HEK293 (cell line): ENCODE results near the gene SERGEF.

ENCODE experiments used
- CTCF ChIA-PET: fragments of 350-600 bp; formaldehyde crosslinking; extraction: SDS; loops from one replicate; lab custom pipeline; 2021; ENCODE audit warnings: antibody characterized with exemption; lab: Yijun Ruan, JAX
- POLR2A ChIA-PET: fragments of 300-600 bp; formaldehyde crosslinking; extraction: SDS; loops from one replicate; lab custom pipeline; 2020; ENCODE audit warnings: antibody characterized with exemption, inconsistent platforms; lab: Yijun Ruan, JAX
- H3K27ac ChIP-seq: fragments of 200-500 bp; sonication (Bioruptor generic); 2 replicates; pipeline ENCODE4 v1.5.1; 2014; ENCODE audit warnings: low read depth, low read length, control low read depth, inconsistent platforms; ENCODE audit errors: extremely low read depth
- H3K36me3 ChIP-seq, 2 experiments: fragments of 200-500 bp in 1 of 2; sonication (Bioruptor generic) in 1 of 2; 1 replicate in 1 of 2; 2 replicates in 1 of 2; pipeline ENCODE4 v1.5.1; 2014 to 2017; ENCODE audit warnings: inconsistent platforms in 2 of 2, low read length in 2 of 2; ENCODE audit not compliant: control insufficient read depth in 2 of 2, insufficient read depth in 1 of 2
- H3K4me1 ChIP-seq: fragments of 200-500 bp; sonication (Bioruptor generic); 2 replicates; pipeline ENCODE4 v1.5.1; 2014; ENCODE audit warnings: mild to moderate bottlenecking, low read length, inconsistent platforms; ENCODE audit not compliant: control insufficient read depth, insufficient read depth
- H3K4me3 ChIP-seq: 2 replicates; pipeline ENCODE4 v1.5.1; 2011; ENCODE audit warnings: low read depth, mild to moderate bottlenecking, control low read depth, low read length, moderate library complexity
- H3K9me3 ChIP-seq: fragments of 200-500 bp; sonication (Bioruptor generic); 2 replicates; pipeline ENCODE4 v1.5.1; 2014; ENCODE audit warnings: low read depth, low read length, inconsistent platforms; ENCODE audit not compliant: control insufficient read depth, insufficient read depth
- BCL11B ChIP-seq: fragments of 450-650 bp; formaldehyde crosslinking; IDR thresholded peaks from 2 replicates; pipeline ENCODE4 v1.5.1; 2016; ENCODE audit warnings: low read depth, missing biosample characterization, missing genetic modification characterization
- GFI1B ChIP-seq: fragments of 450-650 bp; formaldehyde crosslinking; IDR thresholded peaks from 2 replicates; pipeline ENCODE4 v1.5.1; 2016; ENCODE audit warnings: missing biosample characterization, missing genetic modification characterization
- OSR2 ChIP-seq: fragments of 450-650 bp; formaldehyde crosslinking; IDR thresholded peaks from 2 replicates; pipeline ENCODE4 v1.5.1; 2016; ENCODE audit warnings: missing biosample characterization, missing genetic modification characterization
- SETDB1 ChIP-seq: IDR thresholded peaks from one replicate; pipeline ENCODE4 v1.6.1; 2017; ENCODE audit warnings: mild to moderate bottlenecking, low read length, moderate library complexity, mixed read lengths; ENCODE audit not compliant: insufficient read length
- SP7 ChIP-seq: fragments of 450-650 bp; formaldehyde crosslinking; IDR thresholded peaks from 2 replicates; pipeline ENCODE4 v1.5.1; 2016; ENCODE audit warnings: missing biosample characterization, missing genetic modification characterization
- WT1 ChIP-seq: fragments of 450-650 bp; formaldehyde crosslinking; IDR thresholded peaks from 2 replicates; pipeline ENCODE4 v1.5.1; 2016; ENCODE audit warnings: missing biosample characterization, missing genetic modification characterization
- ZBTB21 ChIP-seq: fragments of 450-650 bp; formaldehyde crosslinking; IDR thresholded peaks from 2 replicates; pipeline ENCODE4 v1.5.1; 2017; ENCODE audit warnings: missing biosample characterization, missing genetic modification characterization
- ZFP3 ChIP-seq: fragments of 450-650 bp; formaldehyde crosslinking; IDR thresholded peaks from 2 replicates; pipeline ENCODE4 v1.5.1; 2016; ENCODE audit warnings: low read depth, missing biosample characterization, missing genetic modification characterization
- ZNF140 ChIP-seq: fragments of 450-650 bp; formaldehyde crosslinking; IDR thresholded peaks from 2 replicates; pipeline ENCODE4 v1.5.1; 2016; ENCODE audit warnings: missing biosample characterization, missing genetic modification characterization
- ZNF157 ChIP-seq: fragments of 450-650 bp; formaldehyde crosslinking; IDR thresholded peaks from 2 replicates; pipeline ENCODE4 v1.5.1; 2016; ENCODE audit warnings: missing biosample characterization, missing genetic modification characterization
- ZNF19 ChIP-seq: fragments of 450-650 bp; formaldehyde crosslinking; IDR thresholded peaks from 2 replicates; pipeline ENCODE4; 2016; ENCODE audit warnings: missing biosample characterization, missing genetic modification characterization, low read depth
- ZNF211 ChIP-seq: fragments of 450-650 bp; formaldehyde crosslinking; IDR thresholded peaks from 2 replicates; pipeline ENCODE4 v1.5.1; 2016; ENCODE audit warnings: low read depth, missing biosample characterization, missing genetic modification characterization
- ZNF248 ChIP-seq: fragments of 450-650 bp; formaldehyde crosslinking; IDR thresholded peaks from 2 replicates; pipeline ENCODE4 v1.5.1; 2017; ENCODE audit warnings: missing biosample characterization, missing genetic modification characterization
- ZNF394 ChIP-seq: fragments of 450-650 bp; formaldehyde crosslinking; IDR thresholded peaks from 2 replicates; pipeline ENCODE4 v1.5.1; 2016; ENCODE audit warnings: missing biosample characterization, missing genetic modification characterization, mild to moderate bottlenecking, moderate library complexity, borderline replicate concordance
- ZNF423 ChIP-seq: fragments of 450-650 bp; formaldehyde crosslinking; IDR thresholded peaks from 2 replicates; pipeline ENCODE4 v1.5.1; 2016; ENCODE audit warnings: missing biosample characterization, missing genetic modification characterization
- ZNF501 ChIP-seq: fragments of 450-650 bp; formaldehyde crosslinking; IDR thresholded peaks from 2 replicates; pipeline ENCODE4 v1.5.1; 2016; ENCODE audit warnings: missing biosample characterization, missing genetic modification characterization
- ZNF510 ChIP-seq: fragments of 450-650 bp; formaldehyde crosslinking; IDR thresholded peaks from 2 replicates; pipeline ENCODE4 v1.5.1; 2018; ENCODE audit warnings: mild to moderate bottlenecking, missing genetic modification characterization, missing biosample characterization; ENCODE audit not compliant: insufficient replicate concordance
- ZNF514 ChIP-seq: fragments of 450-650 bp; formaldehyde crosslinking; IDR thresholded peaks from 2 replicates; pipeline ENCODE4 v1.5.1; 2016; ENCODE audit warnings: missing biosample characterization, missing genetic modification characterization
- ZNF544 ChIP-seq: fragments of 450-650 bp; formaldehyde crosslinking; IDR thresholded peaks from 2 replicates; pipeline ENCODE4 v1.5.0; 2017; ENCODE audit warnings: missing biosample characterization, missing genetic modification characterization
- ZNF560 ChIP-seq: fragments of 450-650 bp; formaldehyde crosslinking; IDR thresholded peaks from 2 replicates; pipeline ENCODE4 v1.5.1; 2017; ENCODE audit warnings: missing biosample characterization, missing genetic modification characterization, borderline replicate concordance
- ZNF664 ChIP-seq: fragments of 450-650 bp; formaldehyde crosslinking; IDR thresholded peaks from 2 replicates; pipeline ENCODE4 v1.5.1; 2016; ENCODE audit warnings: missing biosample characterization, missing genetic modification characterization
- ZNF707 ChIP-seq: fragments of 450-650 bp; formaldehyde crosslinking; IDR thresholded peaks from 2 replicates; pipeline ENCODE4 v1.5.1; 2016; ENCODE audit warnings: missing biosample characterization, missing genetic modification characterization
- TF ChIP-seq, protein P1 (sequence below): fragments of 450-650 bp; formaldehyde crosslinking; IDR thresholded peaks from 2 replicates; pipeline ENCODE4 v1.5.1; 2016; ENCODE audit warnings: missing biosample characterization, missing genetic modification characterization
- TF ChIP-seq, protein P2 (sequence below): fragments of 450-650 bp; formaldehyde crosslinking; IDR thresholded peaks from 2 replicates; pipeline ENCODE4 v1.5.1; 2016; ENCODE audit warnings: missing biosample characterization, missing genetic modification characterization
- TF ChIP-seq, protein P3 (sequence below): fragments of 450-650 bp; formaldehyde crosslinking; IDR thresholded peaks from 2 replicates; pipeline ENCODE4 v1.5.1; 2016; ENCODE audit warnings: missing biosample characterization, missing genetic modification characterization, low read depth

SERGEF gene

DNA sequence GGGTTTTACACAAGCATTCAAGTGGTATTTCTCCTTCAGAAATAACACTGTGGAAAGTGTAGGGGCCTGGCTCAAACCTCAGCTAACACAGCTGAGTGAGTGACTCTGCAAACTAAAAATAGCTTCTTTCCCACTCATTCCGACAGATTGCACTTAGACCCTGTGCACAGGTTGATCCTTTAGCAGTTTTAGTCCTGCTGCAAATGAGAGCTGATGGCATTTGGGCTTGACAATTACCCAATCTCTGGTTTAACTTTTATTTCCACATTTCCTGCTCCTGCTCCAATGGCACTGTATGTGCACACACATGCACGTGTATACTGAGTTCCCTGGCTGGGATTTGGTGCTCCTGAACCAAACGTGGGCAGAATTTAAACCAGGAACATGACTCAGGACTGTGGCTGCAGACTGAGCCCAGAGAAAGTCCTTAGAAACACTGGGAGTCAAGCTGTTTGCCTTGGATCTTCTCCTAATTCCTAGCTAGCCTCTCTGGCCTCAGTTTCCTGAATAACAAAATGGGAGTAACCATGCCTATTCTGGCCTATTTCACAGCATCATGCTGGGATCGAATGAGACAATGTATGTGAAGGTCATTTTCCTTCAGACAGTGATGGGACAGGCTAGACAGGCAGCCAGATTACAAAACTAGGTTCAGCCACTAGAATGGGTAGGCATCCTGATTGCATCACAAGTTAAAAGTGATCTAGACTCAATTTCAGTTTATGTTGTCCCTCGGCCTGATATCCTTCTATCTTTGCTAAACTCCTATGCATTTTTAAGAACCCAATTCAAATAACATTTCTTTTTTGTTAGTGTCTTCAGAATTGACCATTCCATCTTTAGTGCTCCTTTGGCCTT lies 58.2 kb downstream of the SERGEF start:
- H3K4me1 ChIP-seq, result no peaks in the 10 kb centered on the region
- peaks cover 0 to 81% of the 10 kb centered on the region in 2 experiments; a peak in 2 of 3 replicates for H3K36me3 ChIP-seq
- H3K27ac ChIP-seq, result no peak overlapping the region
- H3K4me3 ChIP-seq, result no peak overlapping the region
- no peaks in the 10 kb centered on the region for H3K9me3 ChIP-seq
- ChIA-PET POLR2A (no interaction called here), CTCF (interaction anchor here (1.6 kb wide), 1 partner anchor 224 kb away, joined by 6 read pairs; no protein-coding TSS in a partner anchor)
- TF ChIP-seq OSR2 (tag by site-specific recombination) (no peak), ZNF394 (tag by site-specific recombination) (no peak), ZNF423 (tag by site-specific recombination) (no peak), WT1 (tag by site-specific recombination) (no peak), SETDB1 (no peak)
- TF ChIP-seq, protein P1, sequence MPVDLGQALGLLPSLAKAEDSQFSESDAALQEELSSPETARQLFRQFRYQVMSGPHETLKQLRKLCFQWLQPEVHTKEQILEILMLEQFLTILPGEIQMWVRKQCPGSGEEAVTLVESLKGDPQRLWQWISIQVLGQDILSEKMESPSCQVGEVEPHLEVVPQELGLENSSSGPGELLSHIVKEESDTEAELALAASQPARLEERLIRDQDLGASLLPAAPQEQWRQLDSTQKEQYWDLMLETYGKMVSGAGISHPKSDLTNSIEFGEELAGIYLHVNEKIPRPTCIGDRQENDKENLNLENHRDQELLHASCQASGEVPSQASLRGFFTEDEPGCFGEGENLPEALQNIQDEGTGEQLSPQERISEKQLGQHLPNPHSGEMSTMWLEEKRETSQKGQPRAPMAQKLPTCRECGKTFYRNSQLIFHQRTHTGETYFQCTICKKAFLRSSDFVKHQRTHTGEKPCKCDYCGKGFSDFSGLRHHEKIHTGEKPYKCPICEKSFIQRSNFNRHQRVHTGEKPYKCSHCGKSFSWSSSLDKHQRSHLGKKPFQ (tag by site-specific recombination), result no peak

DNA sequence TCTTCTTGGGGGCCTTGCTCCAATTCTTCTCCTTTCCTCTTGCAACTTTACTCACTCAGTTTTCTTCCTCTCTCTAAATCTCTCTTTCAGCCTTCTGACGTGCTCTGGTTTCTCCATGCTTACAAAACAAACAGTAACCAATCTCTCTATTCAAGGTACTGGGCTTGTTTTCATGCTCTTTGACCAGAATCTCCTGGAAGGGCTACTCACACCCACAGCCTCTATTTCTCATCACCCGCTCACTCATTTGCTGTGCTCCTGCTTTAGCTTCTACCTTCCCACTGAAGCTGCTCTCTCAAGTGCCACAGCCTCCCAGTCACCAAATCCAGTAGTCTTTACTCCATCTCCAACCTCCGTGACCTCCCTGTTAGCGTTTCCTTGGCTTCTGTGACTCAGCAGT lies 60.4 kb downstream of the SERGEF start:
- Histone ChIP-seq H3K9me3 (no peaks in the 10 kb centered on the region), H3K4me1 (no peaks in the 10 kb centered on the region), H3K27ac (no peak overlapping the region), H3K36me3 (peaks cover 0 to 74% of the 10 kb centered on the region in 2 experiments; a peak in 1 of 3 replicates), H3K4me3 (no peak overlapping the region)
- POLR2A ChIA-PET, result no interaction called here
- CTCF ChIA-PET, result interaction anchor here (0.6 kb wide), 1 partner anchor 9 kb away, joined by 3 read pairs; no protein-coding TSS in a partner anchor
- TF ChIP-seq ZNF157 (tag by site-specific recombination) (no peak), ZNF248 (tag by site-specific recombination) (no peak), ZNF19 (tag by site-specific recombination) (no peak), BCL11B (tag by site-specific recombination) (no peak), ZNF211 (tag by site-specific recombination) (no peak), ZNF664 (tag by site-specific recombination) (no peak), ZNF514 (tag by site-specific recombination) (no peak), ZNF544 (no peak), ZFP3 (tag by site-specific recombination) (no peak), SP7 (tag by site-specific recombination) (no peak), GFI1B (tag by site-specific recombination) (no peak), ZNF560 (tag by site-specific recombination) (no peak), ZNF510 (tag by site-specific recombination) (no peak), ZBTB21 (no peak), ZNF501 (tag by site-specific recombination) (no peak), ZNF140 (no peak), ZNF707 (no peak)
- TF ChIP-seq, protein P2, sequence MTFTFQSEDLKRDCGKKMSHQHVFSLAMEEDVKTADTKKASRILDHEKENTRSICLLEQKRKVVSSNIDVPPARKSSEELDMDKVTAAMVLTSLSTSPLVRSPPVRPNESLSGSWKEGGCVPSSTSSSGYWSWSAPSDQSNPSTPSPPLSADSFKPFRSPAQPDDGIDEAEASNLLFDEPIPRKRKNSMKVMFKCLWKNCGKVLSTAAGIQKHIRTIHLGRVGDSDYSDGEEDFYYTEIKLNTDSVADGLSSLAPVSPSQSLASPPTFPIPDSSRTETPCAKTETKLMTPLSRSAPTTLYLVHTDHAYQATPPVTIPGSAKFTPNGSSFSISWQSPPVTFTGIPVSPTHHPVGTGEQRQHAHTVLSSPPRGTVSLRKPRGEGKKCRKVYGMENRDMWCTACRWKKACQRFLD (tag by site-specific recombination), result no peak
- TF ChIP-seq, protein P3, sequence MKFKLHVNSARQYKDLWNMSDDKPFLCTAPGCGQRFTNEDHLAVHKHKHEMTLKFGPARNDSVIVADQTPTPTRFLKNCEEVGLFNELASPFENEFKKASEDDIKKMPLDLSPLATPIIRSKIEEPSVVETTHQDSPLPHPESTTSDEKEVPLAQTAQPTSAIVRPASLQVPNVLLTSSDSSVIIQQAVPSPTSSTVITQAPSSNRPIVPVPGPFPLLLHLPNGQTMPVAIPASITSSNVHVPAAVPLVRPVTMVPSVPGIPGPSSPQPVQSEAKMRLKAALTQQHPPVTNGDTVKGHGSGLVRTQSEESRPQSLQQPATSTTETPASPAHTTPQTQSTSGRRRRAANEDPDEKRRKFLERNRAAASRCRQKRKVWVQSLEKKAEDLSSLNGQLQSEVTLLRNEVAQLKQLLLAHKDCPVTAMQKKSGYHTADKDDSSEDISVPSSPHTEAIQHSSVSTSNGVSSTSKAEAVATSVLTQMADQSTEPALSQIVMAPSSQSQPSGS (tag by site-specific recombination), result no peak
